Pancreas (tissue), 10 donors: ENCODE data around the gene GRM1. TPM values are rescaled to one million over a fixed set of nuclear protein-coding genes. Genes with fewer than 3 reads are reported as not detected.
"Not testable (repeated sequence)": the region's sequence is repeated elsewhere in the genome, so short reads cannot be mapped to it uniquely, and the experiment has no call there.

Source experiments
- ATAC-seq, 4 donors: fragments of 200-7000 bp; cut with Tn5 transposase; one replicate each; pipeline versions ENCODE4 v1.8.0 to v1.9.1; 2020; ENCODE audit warnings: mild to moderate bottlenecking in 4 of 4, moderate library complexity in 4 of 4
- DNase-seq, 6 donors: peaks; one replicate each; pipeline ENCODE4 v3.0.0-alpha.2; 2020
- FAIRE-seq: peaks from 2 replicates; lab custom pipeline; 2012; peaks lifted over from hg19 to GRCh38; lab: Jason Lieb, UNC
- H3K27ac ChIP-seq, 4 donors: fragments of 200-600 bp; sonication (generic); 1 replicate in 3 of 4; 2 replicates in 1 of 4; pipeline versions ENCODE4 v1.5.0 to v1.8.0; 2020
- H3K27me3 ChIP-seq, 4 donors: fragments of 200-600 bp; one replicate each; pipeline ENCODE4 v1.8.0; 2021
- H3K36me3 ChIP-seq, 3 donors: fragments of 200-600 bp; sonication (generic) in 1 of 3; one replicate each; pipeline versions ENCODE4 v1.5.0 to v1.8.0; 2020 to 2021
- H3K4me1 ChIP-seq, 3 donors: fragments of 200-600 bp; one replicate each; pipeline ENCODE4 v1.8.0; 2021
- H3K4me3 ChIP-seq, 4 donors: fragments of 200-600 bp; sonication (generic) in 2 of 4; one replicate each; pipeline versions ENCODE4 v1.5.0 to v1.8.0; 2020 to 2021
- H3K9me3 ChIP-seq, 4 donors: fragments of 200-600 bp; one replicate each; pipeline ENCODE4 v1.8.0; 2021
- WGBS, 2 donors: extraction: QIAGEN DNeasy Blood & Tissue Kit; methylation state at CpG; one replicate each; pipeline ENCODE4 v1.1.7; 2013; 5-methylcytosine and 5-hydroxymethylcytosine counted together
- intact Hi-C, 3 donors: fragments of 100-400 bp; cut with DNase I; formaldehyde crosslinking; loops; one replicate each; pipeline versions ENCODE4 v1.11.1 to v1.14.2; 2022
- polyA plus RNA-seq, 2 donors: library from polyadenylated mRNA; stranded (reverse); fragments of 200-250 nt; gene quantifications; one replicate each; pipeline ENCODE4 v1.2.3, GENCODE V29; 2013
- total RNA-seq, 6 donors: library from RNA; stranded (reverse); fragmentation: NEBNext Ultra II Directional in 4 of 6; extraction: Animal tissue kit (Norgen Biotek cat#: 25700) in 4 of 6; gene quantifications; one replicate each; pipeline versions ENCODE4 v1.2.1 to v1.2.4, GENCODE V29; 2021 to 2023
- TF ChIP-seq, protein P1 (sequence below), 4 donors: fragments of 200-600 bp; sonication (generic) in 3 of 4; IDR thresholded peaks; one replicate each; pipeline versions ENCODE4 v1.5.0 to v1.8.0; 2021; ENCODE audit warnings: antibody characterized with exemption in 4 of 4
- donor health status: healthy with polysubstance abuse.
- donor health status: DM: no; HTN: no; CAD: no; lungs with moderate emphysema.
- donor health status: DM: no; HTN: no; CAD: no.
- donor health status: control.
- donor health status: control.
- donor health status: Bipolar disorder and iron deficiency.
- donor health status: DM: yes; HTN: yes; CAD: no.
- donor health status: DM: no; HTN: no; CAD: no.
- donor health status: DM: no; HTN: no; CAD: no.
- donor health status: DM: yes; HTN: yes; CAD: no.

GRM1 gene
- total and polyA plus RNA-seq, 8 donors: 0.04 to 0.17 (median 0.05) TPM; not detected in 2

DNA sequence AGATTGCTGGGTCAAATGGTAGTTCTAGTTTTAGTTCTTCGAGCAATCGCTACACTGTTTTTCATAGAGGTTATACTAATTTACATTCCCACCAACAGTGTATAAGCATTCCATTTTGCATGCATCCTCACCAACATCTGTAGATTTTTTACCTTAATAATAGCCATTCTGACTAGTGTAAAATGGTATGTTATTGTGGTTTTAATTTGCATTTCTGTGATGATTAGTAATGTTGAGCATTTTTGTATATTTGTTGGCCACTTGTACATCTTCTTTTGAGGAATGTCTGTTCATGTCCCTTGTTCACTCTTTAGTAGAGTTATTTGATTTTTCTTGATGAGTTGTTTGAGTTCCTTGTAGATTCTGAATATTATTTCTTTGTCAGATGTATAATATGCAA lies 236.2 kb downstream of the GRM1 start:
- peaks cover 0 to 7% (median 0%) of the 10 kb centered on the region in 4 donors for H3K27me3 ChIP-seq
- H3K36me3 ChIP-seq: no peaks in the 10 kb centered on the region
- 85 to 94% methylated on average over 2 of the region's 2 CpGs for WGBS, 2 donors
- intact Hi-C loops: no loop called here
- TF ChIP-seq, protein P1, sequence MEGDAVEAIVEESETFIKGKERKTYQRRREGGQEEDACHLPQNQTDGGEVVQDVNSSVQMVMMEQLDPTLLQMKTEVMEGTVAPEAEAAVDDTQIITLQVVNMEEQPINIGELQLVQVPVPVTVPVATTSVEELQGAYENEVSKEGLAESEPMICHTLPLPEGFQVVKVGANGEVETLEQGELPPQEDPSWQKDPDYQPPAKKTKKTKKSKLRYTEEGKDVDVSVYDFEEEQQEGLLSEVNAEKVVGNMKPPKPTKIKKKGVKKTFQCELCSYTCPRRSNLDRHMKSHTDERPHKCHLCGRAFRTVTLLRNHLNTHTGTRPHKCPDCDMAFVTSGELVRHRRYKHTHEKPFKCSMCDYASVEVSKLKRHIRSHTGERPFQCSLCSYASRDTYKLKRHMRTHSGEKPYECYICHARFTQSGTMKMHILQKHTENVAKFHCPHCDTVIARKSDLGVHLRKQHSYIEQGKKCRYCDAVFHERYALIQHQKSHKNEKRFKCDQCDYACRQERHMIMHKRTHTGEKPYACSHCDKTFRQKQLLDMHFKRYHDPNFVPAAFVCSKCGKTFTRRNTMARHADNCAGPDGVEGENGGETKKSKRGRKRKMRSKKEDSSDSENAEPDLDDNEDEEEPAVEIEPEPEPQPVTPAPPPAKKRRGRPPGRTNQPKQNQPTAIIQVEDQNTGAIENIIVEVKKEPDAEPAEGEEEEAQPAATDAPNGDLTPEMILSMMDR (IDR thresholded peaks at IDR 0.05): no peak
- FAIRE-seq: no peak
- no peak for DNase-seq
- no peak overlapping the region for H3K4me3 ChIP-seq
- H3K27ac ChIP-seq: no peak overlapping the region
- no peak for ATAC-seq
- H3K9me3 ChIP-seq: no peaks in the 10 kb centered on the region
- H3K4me1 ChIP-seq: no peaks in the 10 kb centered on the region

DNA sequence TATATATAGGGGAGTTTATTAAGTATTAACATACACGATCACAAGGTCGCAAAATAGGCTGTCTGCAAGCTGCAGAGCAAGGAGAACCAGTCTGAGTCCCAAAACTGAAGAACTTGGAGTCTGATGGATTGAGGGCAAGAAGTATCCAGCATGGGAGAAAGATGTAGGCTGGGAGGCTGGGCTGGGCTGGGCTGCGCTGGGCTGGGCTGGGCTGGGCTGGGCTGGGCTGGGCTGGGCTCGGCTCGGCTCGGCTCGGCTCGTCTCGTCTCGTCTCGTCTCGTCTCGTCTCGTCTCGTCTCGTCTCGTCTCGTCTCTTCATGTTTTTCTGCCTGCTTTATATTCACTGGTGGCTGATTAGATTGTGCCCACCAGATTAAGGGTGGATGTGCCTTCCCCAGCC lies 238.6 kb downstream of the GRM1 start:
- no peaks in the 10 kb centered on the region for H3K9me3 ChIP-seq
- H3K27ac ChIP-seq: no peak overlapping the region
- no peaks in the 10 kb centered on the region for H3K4me1 ChIP-seq
- H3K4me3 ChIP-seq: no peak overlapping the region
- no peaks in the 10 kb centered on the region for H3K27me3 ChIP-seq
- WGBS, 2 donors: 82 to 92% methylated on average over 16 to 18 of the region's 18 CpGs
- TF ChIP-seq, protein P1 (IDR thresholded peaks at IDR 0.05): no peak
- DNase-seq (no peak), ATAC-seq (no peak), FAIRE-seq (no peak)
- intact Hi-C loops: no loop called here
- no peaks in the 10 kb centered on the region for H3K36me3 ChIP-seq

DNA sequence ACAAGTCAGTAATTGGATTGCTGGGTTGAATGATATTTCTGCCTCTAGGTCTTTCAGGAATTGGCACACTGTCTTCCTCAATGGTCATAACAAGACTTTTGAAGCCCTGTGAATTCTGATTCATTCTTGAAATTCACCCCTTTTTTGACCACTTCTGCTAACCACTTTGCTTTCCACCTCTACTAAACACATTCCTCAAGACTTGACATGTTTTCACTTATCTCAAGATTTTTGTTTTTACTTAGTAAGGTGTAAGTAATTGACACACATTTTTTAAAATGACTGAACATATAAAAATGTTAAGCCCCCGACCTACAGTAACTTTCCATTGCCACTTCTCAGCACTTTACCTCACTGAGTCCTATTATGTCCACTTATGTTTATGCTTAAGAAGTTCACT lies 239.1 kb downstream of the GRM1 start:
- Histone ChIP-seq H3K27ac (no peak overlapping the region), H3K9me3 (no peaks in the 10 kb centered on the region), H3K27me3 (no peaks in the 10 kb centered on the region), H3K4me1 (no peaks in the 10 kb centered on the region), H3K4me3 (no peak overlapping the region), H3K36me3 (no peaks in the 10 kb centered on the region)
- intact Hi-C loops: no loop called here
- no peak for ATAC-seq
- FAIRE-seq: no peak
- DNase-seq: no peak
- TF ChIP-seq, protein P1 (IDR thresholded peaks at IDR 0.05): no peak
- 34 to 49% methylated on average over 1 of the region's 1 CpG for WGBS, 2 donors

DNA sequence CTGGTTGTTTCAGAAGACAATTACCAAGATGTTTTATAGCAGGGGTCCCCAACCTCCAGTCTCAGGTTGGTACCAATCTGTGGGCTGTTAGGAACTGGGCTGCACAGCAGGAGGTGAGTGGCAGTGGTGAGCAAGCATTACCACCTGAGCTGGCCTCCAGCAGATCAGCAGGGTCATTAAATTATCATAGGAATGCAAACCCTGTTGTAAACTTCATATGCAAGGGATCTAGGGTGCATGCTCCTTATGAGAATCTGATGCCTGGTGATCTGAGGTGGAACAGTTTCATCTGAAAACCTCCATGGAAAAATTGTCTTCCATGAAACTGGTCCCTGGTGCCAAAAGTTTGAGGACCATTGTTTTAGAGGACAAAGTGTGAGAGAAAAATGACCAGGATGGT lies 240.6 kb downstream of the GRM1 start:
- ATAC-seq: no peak
- intact Hi-C loops: no loop called here
- TF ChIP-seq, protein P1 (IDR thresholded peaks at IDR 0.05): no peak

GRCh38 chr6:146271163-146271562 lies 242.3 kb downstream of the GRM1 start:
- H3K36me3 ChIP-seq, H3K4me1 ChIP-seq, H3K27ac ChIP-seq, intact Hi-C loops, H3K9me3 ChIP-seq, FAIRE-seq, H3K4me3 ChIP-seq, H3K27me3 ChIP-seq: not testable (repeated sequence)
- WGBS, 2 donors: 2 to 5% methylated on average over 1 of the region's 1 CpG
- ATAC-seq (peak in 3 of 4 donors; percentile 75 to 82 (median 76)), DNase-seq (peak; percentile 9 to 57 (median 40))

More for the DNA sequence above, 240.6 kb downstream of the GRM1 start:
- Histone ChIP-seq H3K27ac (no peak overlapping the region), H3K36me3 (no peaks in the 10 kb centered on the region), H3K4me3 (no peak overlapping the region), H3K27me3 (no peaks in the 10 kb centered on the region), H3K9me3 (no peaks in the 10 kb centered on the region), H3K4me1 (no peaks in the 10 kb centered on the region)
- FAIRE-seq (no peak), DNase-seq (no peak)
